Measurements from ENCODE around the gene CUL4A.
"Not testable (repeated sequence)": the region's sequence is repeated elsewhere in the genome, so short reads cannot be mapped to it uniquely, and the experiment has no call there.

Gene CUL4A

GRCh38 chr13:113288880-113289279 is 79.5 kb downstream of the CUL4A start:
- no peak for DNase-seq

GRCh38 chr13:113291129-113291528 is 81.7 kb downstream of the CUL4A start:
- DNase-seq, result no peak

- peak in 2 of 56 donors; percentile 4 to 10 for DNase-seq
Measured at GRCh38 chr13:113292021-113292862, 82.8 kb downstream of the CUL4A start.

- DNase-seq, result no peak
Measured at GRCh38 chr13:113293686-113294085, 84.3 kb downstream of the CUL4A start.

- DNase-seq, result no peak
Measured at GRCh38 chr13:113295776-113296175, 86.4 kb downstream of the CUL4A start.

GRCh38 chr13:113296823-113297369 is 87.5 kb downstream of the CUL4A start, which contains the start of gene LAMP1:
Gene LAMP1, plus strand, starts transcription at chr13:113297239. Its CDS starts 196 bp downstream, at chr13:113297435.
- peak; percentile 41 to 98 (median 92) for DNase-seq

GRCh38 chr13:113297370-113298042 is 88.1 kb downstream of the CUL4A start:
- peak in 9 of 56 donors; percentile 32 to 62 (median 42) for DNase-seq

- no peak for DNase-seq
Measured at GRCh38 chr13:113298043-113298945, 88.9 kb downstream of the CUL4A start.

GRCh38 chr13:113299951-113300350 is 90.5 kb downstream of the CUL4A start:
- DNase-seq, result no peak

GRCh38 chr13:113302986-113303385 is 93.6 kb downstream of the CUL4A start:
- DNase-seq, result no peak

- DNase-seq, result no peak
Measured at GRCh38 chr13:113304121-113304520, 94.7 kb downstream of the CUL4A start.

- no peak for DNase-seq
Measured at GRCh38 chr13:113305208-113305607, 95.8 kb downstream of the CUL4A start.

- DNase-seq, result no peak
Measured at GRCh38 chr13:113307491-113307890, 98.1 kb downstream of the CUL4A start.

GRCh38 chr13:113309473-113309872 is 100.1 kb downstream of the CUL4A start:
- no peak for DNase-seq

GRCh38 chr13:113314112-113314511 is 104.7 kb downstream of the CUL4A start:
- not testable (repeated sequence) for DNase-seq

GRCh38 chr13:113314895-113315470 is 105.6 kb downstream of the CUL4A start:
- DNase-seq, result not testable (repeated sequence)

- no peak for DNase-seq
Measured at GRCh38 chr13:113315992-113316391, 106.6 kb downstream of the CUL4A start.

Measured in amygdala (tissue), 56 donors.